Spleen (tissue), 11 donors: ENCODE results near the gene CEP63. TPM values are rescaled to one million over a fixed set of nuclear protein-coding genes. Genes with fewer than 3 reads are reported as not detected.
"Not testable (repeated sequence)": the region's sequence is repeated elsewhere in the genome, so short reads cannot be mapped to it uniquely, and the experiment has no call there.

Experiments used
- DNase-seq: peaks from one replicate; pipeline ENCODE4 v3.0.0-alpha.2; 2020
- H3K27ac ChIP-seq, 8 donors: fragments of 200-600 bp; sonication (generic) in 7 of 8; 1 replicate in 4 of 8; 2 replicates in 4 of 8; pipeline versions ENCODE4 v1.5.0 to v1.8.0; 2016 to 2021; ENCODE audit warnings: inconsistent platforms in 4 of 8, mild to moderate bottlenecking in 4 of 8, moderate library complexity in 1 of 8
- H3K27me3 ChIP-seq, 7 donors: fragments of 200-600 bp; sonication (generic) in 6 of 7; replicated peaks in 1 of 7; 1 replicate in 4 of 7; 2 replicates in 3 of 7; pipeline versions ENCODE4 v1.5.0 to v1.8.0; 2016 to 2021; ENCODE audit warnings: inconsistent platforms in 3 of 7, mild to moderate bottlenecking in 1 of 7
- H3K36me3 ChIP-seq, 6 donors: fragments of 200-600 bp; sonication (generic) in 5 of 6; 1 replicate in 4 of 6; 2 replicates in 2 of 6; pipeline versions ENCODE4 v1.5.0 to v1.8.0; 2016 to 2021; ENCODE audit warnings: inconsistent platforms in 2 of 6
- H3K4me1 ChIP-seq, 6 donors: fragments of 200-600 bp; sonication (generic) in 5 of 6; 1 replicate in 3 of 6; 2 replicates in 3 of 6; pipeline versions ENCODE4 v1.5.0 to v1.8.0; 2016 to 2021; ENCODE audit warnings: inconsistent platforms in 3 of 6
- H3K4me3 ChIP-seq, 8 donors: fragments of 200-600 bp; sonication (generic) in 7 of 8; 1 replicate in 4 of 8; 2 replicates in 4 of 8; pipeline versions ENCODE4 v1.5.0 to v1.8.0; 2016 to 2021; ENCODE audit warnings: inconsistent platforms in 4 of 8, mild to moderate bottlenecking in 4 of 8, moderate library complexity in 2 of 8
- H3K9me3 ChIP-seq, 8 donors: fragments of 200-600 bp; sonication (generic) in 7 of 8; 1 replicate in 4 of 8; 2 replicates in 4 of 8; pipeline versions ENCODE4 v1.5.0 to v1.8.0; 2016 to 2021; ENCODE audit warnings: inconsistent platforms in 4 of 8
- POLR2A ChIP-seq, 3 donors: fragments of 450-650 bp; IDR thresholded peaks; one replicate each; pipeline ENCODE4 v1.5.1; 2017; ENCODE audit warnings: antibody characterized with exemption in 3 of 3, mild to moderate bottlenecking in 1 of 3
- POLR2AphosphoS5 ChIP-seq, 3 donors: sonication (generic); formaldehyde crosslinking; IDR thresholded peaks; one replicate each; pipeline ENCODE4 v1.5.1; 2017; ENCODE audit warnings: antibody characterized with exemption in 3 of 3
- WGBS, 5 donors: extraction: QIAGEN DNeasy Blood & Tissue Kit in 3 of 5; methylation state at CpG; one replicate each; pipeline versions ENCODE4 v1.1.5 to v1.1.7; 2013 to 2018; 5-methylcytosine and 5-hydroxymethylcytosine counted together
- intact Hi-C: fragments of 100-400 bp; cut with DNase I; formaldehyde crosslinking; loops from one replicate; pipeline ENCODE4 v1.15.0; 2023; ENCODE audit warnings: low total_unique reads
- polyA plus RNA-seq, 3 donors: library from polyadenylated mRNA; stranded (reverse); fragments of 200-250 nt; gene quantifications; one replicate each; pipeline ENCODE4 v1.2.1, GENCODE V29; 2013
- total RNA-seq, 7 donors: library from RNA; depleted of rRNA in 3 of 7; stranded (reverse); fragments of >200 nt in 3 of 7; fragmentation: NEBNext Ultra II Directional in 4 of 7; extraction: Animal tissue kit (Norgen Biotek cat#: 25700) in 4 of 7; gene quantifications; one replicate each; pipeline versions ENCODE4 v1.1.0 to v1.2.1, GENCODE V29; 2016 to 2021
- TF ChIP-seq, protein P1 (sequence below), 11 experiments: fragments of 200-600 bp in 7 of 11; fragments of 450-650 bp in 4 of 11; sonication (generic) in 4 of 11; IDR thresholded peaks in 8 of 11; conservative IDR thresholded peaks in 3 of 11; 1 replicate in 7 of 11; 2 replicates in 4 of 11; pipeline versions ENCODE4 v1.4.0 to v1.8.0; 2016 to 2021; ENCODE audit warnings: antibody characterized with exemption in 11 of 11, inconsistent platforms in 4 of 11, mild to moderate bottlenecking in 1 of 11
- donor health status: healthy with polysubstance abuse.
- donor health status: DM: no; HTN: no; CAD: no; lungs with moderate emphysema.
- donor health status: DM: no; HTN: no; CAD: no.
- donor health status: Bipolar disorder and iron deficiency.
- donor health status: healthy.
- donor health status: DM: no; HTN: no; CAD: no.
- donor health status: DM: yes; HTN: yes; CAD: no.

Gene CEP63
- total and polyA plus RNA-seq, 10 donors: 13.4 to 37.0 (median 28.1) TPM

DNA sequence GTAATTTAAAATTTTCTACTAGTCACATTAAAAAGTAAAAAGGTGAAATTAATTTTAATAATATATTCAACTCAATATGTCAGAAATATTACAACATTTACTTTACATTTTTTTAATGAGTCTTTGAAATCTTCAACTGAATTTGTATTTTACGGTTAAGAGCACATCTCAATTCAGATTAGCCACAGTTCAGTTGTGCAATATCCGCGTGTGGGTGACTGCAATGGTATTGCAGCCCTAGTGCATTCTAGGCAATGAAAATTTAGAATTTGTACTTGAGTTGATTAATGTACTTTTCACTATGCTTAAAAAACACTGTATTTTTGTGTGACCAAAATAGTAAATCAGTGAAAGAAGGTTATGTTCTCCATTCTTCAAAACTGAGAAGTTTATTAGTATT, 57.3 kb downstream of the CEP63 start:
- Histone ChIP-seq H3K4me1 (peaks cover 0 to 19% (median 4%) of the 10 kb centered on the region in 6 donors), H3K4me3 (peak overlapping the region in 1 of 8 donors; percentile 47), H3K36me3 (peaks cover 0 to 66% (median 34%) of the 10 kb centered on the region in 6 donors), H3K27ac (peak overlapping the region in 7 of 8 donors; percentile 6 to 87 (median 64)), H3K9me3 (no peaks in the 10 kb centered on the region), H3K27me3 (no peaks in the 10 kb centered on the region)
- intact Hi-C loops: no loop called here
- DNase-seq: peak; percentile 40
- 58 to 81% (median 67%) methylated on average over 3 of the region's 3 CpGs for WGBS, 5 donors
- no peak for TF ChIP-seq POLR2AphosphoS5 (IDR thresholded peaks at IDR 0.05)
- TF ChIP-seq POLR2A (IDR thresholded peaks at IDR 0.05): no peak
- TF ChIP-seq, protein P1, sequence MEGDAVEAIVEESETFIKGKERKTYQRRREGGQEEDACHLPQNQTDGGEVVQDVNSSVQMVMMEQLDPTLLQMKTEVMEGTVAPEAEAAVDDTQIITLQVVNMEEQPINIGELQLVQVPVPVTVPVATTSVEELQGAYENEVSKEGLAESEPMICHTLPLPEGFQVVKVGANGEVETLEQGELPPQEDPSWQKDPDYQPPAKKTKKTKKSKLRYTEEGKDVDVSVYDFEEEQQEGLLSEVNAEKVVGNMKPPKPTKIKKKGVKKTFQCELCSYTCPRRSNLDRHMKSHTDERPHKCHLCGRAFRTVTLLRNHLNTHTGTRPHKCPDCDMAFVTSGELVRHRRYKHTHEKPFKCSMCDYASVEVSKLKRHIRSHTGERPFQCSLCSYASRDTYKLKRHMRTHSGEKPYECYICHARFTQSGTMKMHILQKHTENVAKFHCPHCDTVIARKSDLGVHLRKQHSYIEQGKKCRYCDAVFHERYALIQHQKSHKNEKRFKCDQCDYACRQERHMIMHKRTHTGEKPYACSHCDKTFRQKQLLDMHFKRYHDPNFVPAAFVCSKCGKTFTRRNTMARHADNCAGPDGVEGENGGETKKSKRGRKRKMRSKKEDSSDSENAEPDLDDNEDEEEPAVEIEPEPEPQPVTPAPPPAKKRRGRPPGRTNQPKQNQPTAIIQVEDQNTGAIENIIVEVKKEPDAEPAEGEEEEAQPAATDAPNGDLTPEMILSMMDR (IDR thresholded peaks at IDR 0.05 in 8 of 11, conservative IDR thresholded peaks at IDR 0.05 in 3 of 11): no peak

DNA sequence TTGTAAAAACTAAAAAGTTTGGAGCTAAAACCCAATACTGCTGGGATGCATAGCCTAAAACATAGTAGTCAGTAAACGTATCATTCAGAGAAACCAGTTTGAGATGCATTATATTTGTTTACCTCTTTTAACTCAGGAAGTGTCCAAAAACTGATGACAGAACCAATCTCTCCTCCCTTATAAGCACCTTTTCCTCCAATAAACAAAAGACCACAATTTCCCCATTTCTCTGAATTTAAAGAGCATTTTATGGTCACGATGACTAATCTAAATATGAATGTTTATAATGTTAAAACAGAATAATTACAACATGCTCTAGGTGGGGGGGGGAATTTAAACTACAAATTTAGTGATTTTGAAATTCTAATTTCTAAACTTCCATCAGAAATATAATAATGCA, 58.5 kb downstream of the CEP63 start:
- 49 to 69% (median 56%) methylated on average over 2 of the region's 2 CpGs for WGBS, 5 donors
- Histone ChIP-seq H3K9me3 (no peaks in the 10 kb centered on the region), H3K27ac (peak overlapping the region in 7 of 8 donors; percentile 42 to 87 (median 64)), H3K4me3 (peak overlapping the region in 1 of 8 donors; percentile 47), H3K27me3 (no peaks in the 10 kb centered on the region), H3K4me1 (peaks cover 0 to 19% (median 4%) of the 10 kb centered on the region in 6 donors), H3K36me3 (peaks cover 0 to 66% (median 31%) of the 10 kb centered on the region in 6 donors)
- TF ChIP-seq, protein P1 (IDR thresholded peaks at IDR 0.05 in 8 of 11, conservative IDR thresholded peaks at IDR 0.05 in 3 of 11): no peak
- TF ChIP-seq POLR2AphosphoS5 (IDR thresholded peaks at IDR 0.05): no peak
- TF ChIP-seq POLR2A (IDR thresholded peaks at IDR 0.05): no peak
- DNase-seq: no peak
- intact Hi-C loops: no loop called here

DNA sequence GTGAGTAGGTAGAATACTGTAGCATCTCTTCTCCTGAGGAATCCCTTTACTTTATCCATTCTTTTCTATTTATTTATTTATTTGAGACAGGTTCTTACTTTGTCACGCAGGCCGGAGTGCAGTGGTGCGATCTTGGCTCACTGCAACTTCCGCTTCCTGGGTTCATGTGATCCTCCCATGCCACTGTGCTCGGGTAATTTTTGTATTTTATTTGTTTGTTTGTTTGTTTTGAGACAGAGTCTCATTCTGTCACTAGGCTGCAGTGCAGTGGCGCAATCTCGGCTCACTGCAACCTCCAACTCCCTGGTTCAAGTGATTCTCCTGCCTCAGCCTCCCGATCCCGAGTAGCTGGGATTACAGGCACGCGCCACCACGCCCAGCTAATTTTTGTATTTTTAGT, 58.9 kb downstream of the CEP63 start:
- intact Hi-C loops, H3K9me3 ChIP-seq, H3K27me3 ChIP-seq: not testable (repeated sequence)
- peak overlapping the region in 1 of 8 donors; percentile 47 for H3K4me3 ChIP-seq
- H3K4me1 ChIP-seq: peaks cover 0 to 19% (median 4%) of the 10 kb centered on the region in 6 donors
- H3K36me3 ChIP-seq: peaks cover 0 to 66% (median 36%) of the 10 kb centered on the region in 6 donors
- peak; percentile 74 for DNase-seq
- H3K27ac ChIP-seq: peak overlapping the region in 7 of 8 donors; percentile 42 to 87 (median 64)
- 78 to 91% (median 81%) methylated on average over 12 of the region's 12 CpGs for WGBS, 5 donors

DNA sequence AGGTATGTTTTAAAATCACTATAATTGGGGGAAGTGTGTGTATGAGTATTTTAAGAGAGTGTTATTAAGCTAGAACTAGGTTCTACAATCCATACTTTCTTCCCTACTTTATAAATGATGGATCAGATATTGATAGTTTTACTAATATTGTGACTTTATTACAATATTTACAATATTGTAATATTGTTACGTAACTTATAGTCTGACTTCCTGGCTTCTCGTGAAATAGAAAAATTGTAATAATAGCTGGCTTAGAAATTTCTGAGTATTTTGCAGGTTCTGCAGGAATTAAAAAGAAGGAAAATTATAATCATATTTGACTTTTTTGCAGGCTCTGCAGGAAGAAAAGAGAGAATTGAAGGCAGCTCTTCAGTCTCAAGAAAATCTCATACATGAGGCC, 60.0 kb downstream of the CEP63 start:
- Histone ChIP-seq H3K27me3 (no peaks in the 10 kb centered on the region), H3K9me3 (no peaks in the 10 kb centered on the region), H3K36me3 (peaks cover 0 to 68% (median 43%) of the 10 kb centered on the region in 6 donors), H3K4me3 (peak overlapping the region in 1 of 8 donors; percentile 30), H3K27ac (peak overlapping the region in 4 of 8 donors; percentile 44 to 87 (median 80)), H3K4me1 (peaks cover 0 to 19% (median 4%) of the 10 kb centered on the region in 6 donors)
- 62 to 98% (median 85%) methylated on average over 2 of the region's 2 CpGs for WGBS, 5 donors
- no peak for DNase-seq
- intact Hi-C loops: no loop called here
- TF ChIP-seq, protein P1 (IDR thresholded peaks at IDR 0.05 in 8 of 11, conservative IDR thresholded peaks at IDR 0.05 in 3 of 11): no peak
- TF ChIP-seq POLR2A (IDR thresholded peaks at IDR 0.05): no peak
- TF ChIP-seq POLR2AphosphoS5 (IDR thresholded peaks at IDR 0.05): no peak
